Left ventricle myocardium inferior (tissue), 1 donor: Measurements from ENCODE around the gene TRIO. TPM values are rescaled to one million over a fixed set of nuclear protein-coding genes. Genes with fewer than 3 reads are reported as not detected.

Experiments used
- DNase-seq: peaks from one replicate; pipeline ENCODE4 v3.0.0-alpha.2; 2020
- H3K27ac ChIP-seq: fragments of 200-600 bp; replicated peaks from 2 replicates; pipeline ENCODE4 v1.8.0; 2021
- H3K27me3 ChIP-seq: fragments of 200-600 bp; 2 replicates; pipeline ENCODE4 v1.8.0; 2021; ENCODE audit warnings: low read depth
- H3K36me3 ChIP-seq: fragments of 200-600 bp; 2 replicates; pipeline ENCODE4 v1.8.0; 2021
- H3K4me1 ChIP-seq: fragments of 200-600 bp; 2 replicates; pipeline ENCODE4 v1.8.0; 2021
- H3K4me3 ChIP-seq: fragments of 200-600 bp; 2 replicates; pipeline ENCODE4 v1.8.0; 2021; ENCODE audit warnings: mild to moderate bottlenecking, moderate library complexity
- H3K9me3 ChIP-seq: fragments of 200-600 bp; replicated peaks from 2 replicates; pipeline ENCODE4 v1.8.0; 2021
- intact Hi-C: fragments of 100-400 bp; cut with micrococcal nuclease; formaldehyde crosslinking; loops from one replicate; pipeline ENCODE4 v1.11.0; 2022
- total RNA-seq: library from RNA; stranded (reverse); fragmentation: NEBNext Ultra II Directional; extraction: Animal tissue kit (Norgen Biotek cat#: 25700); gene quantifications from one replicate; pipeline ENCODE4 v1.2.1, GENCODE V29; 2021
- TF ChIP-seq, protein P1 (sequence below): fragments of 200-600 bp; IDR thresholded peaks from 2 replicates; pipeline ENCODE4 v1.8.0; 2021; ENCODE audit warnings: antibody characterized with exemption, mild to moderate bottlenecking, borderline replicate concordance
- donor health status: DM: no; HTN: yes; CAD: no; lungs with severe emphysema.

TRIO gene
- total RNA-seq, 1 donor from 2014 or later: 52.8 TPM

DNA sequence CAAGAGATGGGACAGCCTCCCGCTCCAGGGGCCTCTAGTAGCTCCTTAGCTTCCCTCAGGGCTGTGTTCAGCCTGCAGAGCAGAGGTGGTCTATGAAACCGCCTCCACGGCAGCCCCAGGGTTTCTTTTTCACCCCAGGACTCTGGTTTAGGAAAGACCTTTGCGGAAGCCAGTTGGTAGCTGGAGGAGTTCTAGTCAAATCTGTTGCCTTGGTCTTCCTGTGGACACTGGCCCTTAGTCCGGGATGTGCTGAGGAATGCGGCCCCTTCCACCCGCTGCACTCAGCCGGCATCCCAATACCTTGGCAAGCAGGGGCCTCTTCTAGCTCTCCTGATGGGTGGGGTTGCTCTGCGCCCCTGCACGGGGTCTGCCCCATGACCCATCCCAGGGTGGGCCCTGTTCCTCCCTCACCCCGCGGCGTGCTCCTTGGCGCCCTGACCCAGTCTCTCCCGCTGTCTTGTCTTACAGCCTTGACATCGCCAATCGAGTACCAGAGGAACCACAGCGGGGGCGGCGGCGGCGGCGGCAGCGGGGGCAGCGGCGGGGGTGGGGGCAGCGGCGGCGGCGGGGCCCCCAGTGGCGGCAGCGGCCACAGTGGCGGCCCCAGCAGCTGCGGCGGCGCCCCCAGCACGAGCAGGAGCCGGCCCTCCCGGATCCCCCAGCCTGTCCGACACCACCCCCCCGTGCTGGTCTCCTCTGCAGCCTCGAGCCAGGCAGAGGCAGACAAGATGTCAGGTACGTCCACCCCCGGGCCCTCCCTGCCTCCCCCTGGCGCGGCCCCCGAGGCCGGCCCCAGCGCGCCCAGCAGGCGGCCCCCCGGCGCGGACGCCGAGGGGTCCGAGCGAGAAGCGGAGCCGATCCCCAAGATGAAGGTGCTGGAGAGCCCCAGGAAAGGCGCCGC is 344.1 kb downstream of the TRIO start:
- Histone ChIP-seq H3K4me1 (peaks cover 28% of the 10 kb centered on the region), H3K9me3 (no peaks in the 10 kb centered on the region), H3K36me3 (peaks cover 98% of the 10 kb centered on the region), H3K27ac (no peak overlapping the region), H3K27me3 (no peaks in the 10 kb centered on the region), H3K4me3 (no peak overlapping the region)
- no peak for DNase-seq
- TF ChIP-seq, protein P1, sequence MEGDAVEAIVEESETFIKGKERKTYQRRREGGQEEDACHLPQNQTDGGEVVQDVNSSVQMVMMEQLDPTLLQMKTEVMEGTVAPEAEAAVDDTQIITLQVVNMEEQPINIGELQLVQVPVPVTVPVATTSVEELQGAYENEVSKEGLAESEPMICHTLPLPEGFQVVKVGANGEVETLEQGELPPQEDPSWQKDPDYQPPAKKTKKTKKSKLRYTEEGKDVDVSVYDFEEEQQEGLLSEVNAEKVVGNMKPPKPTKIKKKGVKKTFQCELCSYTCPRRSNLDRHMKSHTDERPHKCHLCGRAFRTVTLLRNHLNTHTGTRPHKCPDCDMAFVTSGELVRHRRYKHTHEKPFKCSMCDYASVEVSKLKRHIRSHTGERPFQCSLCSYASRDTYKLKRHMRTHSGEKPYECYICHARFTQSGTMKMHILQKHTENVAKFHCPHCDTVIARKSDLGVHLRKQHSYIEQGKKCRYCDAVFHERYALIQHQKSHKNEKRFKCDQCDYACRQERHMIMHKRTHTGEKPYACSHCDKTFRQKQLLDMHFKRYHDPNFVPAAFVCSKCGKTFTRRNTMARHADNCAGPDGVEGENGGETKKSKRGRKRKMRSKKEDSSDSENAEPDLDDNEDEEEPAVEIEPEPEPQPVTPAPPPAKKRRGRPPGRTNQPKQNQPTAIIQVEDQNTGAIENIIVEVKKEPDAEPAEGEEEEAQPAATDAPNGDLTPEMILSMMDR: no peak
- intact Hi-C loops: no loop called here

DNA sequence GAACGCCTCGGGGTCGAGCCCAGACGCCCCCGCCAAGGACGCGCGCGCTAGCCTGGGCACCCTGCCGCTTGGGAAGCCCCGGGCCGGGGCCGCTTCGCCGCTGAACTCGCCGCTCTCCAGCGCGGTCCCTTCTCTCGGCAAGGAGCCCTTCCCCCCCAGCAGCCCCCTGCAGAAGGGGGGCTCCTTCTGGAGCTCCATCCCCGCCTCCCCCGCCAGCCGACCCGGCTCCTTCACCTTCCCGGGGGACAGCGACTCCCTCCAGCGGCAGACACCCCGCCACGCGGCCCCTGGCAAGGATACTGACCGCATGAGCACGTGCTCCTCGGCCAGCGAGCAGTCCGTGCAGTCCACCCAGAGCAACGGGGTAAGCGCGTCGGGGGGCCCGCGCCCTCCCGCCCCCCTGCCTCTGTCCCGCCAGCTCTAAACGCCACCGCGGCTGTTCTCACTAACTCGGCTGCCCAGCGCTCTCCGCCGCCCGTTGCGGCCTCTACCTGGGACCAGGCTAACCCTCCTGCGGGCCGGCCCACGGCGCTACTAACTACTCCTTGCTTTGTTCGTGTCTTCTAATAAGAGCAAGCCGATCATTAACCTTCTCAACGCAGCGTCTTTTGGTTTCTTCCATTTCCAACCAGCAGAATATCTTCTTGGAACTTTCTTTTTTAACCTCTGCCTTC is 344.9 kb downstream of the TRIO start:
- H3K4me3 ChIP-seq: no peak overlapping the region
- intact Hi-C loops: no loop called here
- peaks cover 34% of the 10 kb centered on the region for H3K4me1 ChIP-seq
- H3K27me3 ChIP-seq: no peaks in the 10 kb centered on the region
- TF ChIP-seq, protein P1: no peak
- no peaks in the 10 kb centered on the region for H3K9me3 ChIP-seq
- no peak for DNase-seq
- no peak overlapping the region for H3K27ac ChIP-seq
- peaks cover 98% of the 10 kb centered on the region for H3K36me3 ChIP-seq

DNA sequence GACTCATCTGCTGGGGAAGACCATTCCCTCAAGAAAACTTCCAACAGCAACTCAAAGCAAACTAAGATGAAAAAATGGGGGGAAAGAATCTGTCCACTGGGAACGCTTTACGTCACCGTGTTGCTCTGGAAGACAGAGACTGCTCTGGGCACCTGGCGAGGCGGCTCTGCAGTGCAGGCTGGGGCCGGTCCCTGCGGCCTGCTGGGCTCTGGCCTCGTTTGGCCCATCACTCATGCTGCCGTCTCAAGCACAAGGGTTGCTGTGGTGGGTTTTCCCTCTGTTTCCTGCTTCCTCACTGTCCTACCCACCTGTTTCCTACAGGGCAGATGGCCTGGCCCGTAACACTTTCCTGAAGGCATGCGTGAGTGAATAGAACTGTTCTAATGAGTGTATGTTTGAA is 345.6 kb downstream of the TRIO start:
- intact Hi-C loops: no loop called here
- TF ChIP-seq, protein P1: no peak
- peaks cover 98% of the 10 kb centered on the region for H3K36me3 ChIP-seq

DNA sequence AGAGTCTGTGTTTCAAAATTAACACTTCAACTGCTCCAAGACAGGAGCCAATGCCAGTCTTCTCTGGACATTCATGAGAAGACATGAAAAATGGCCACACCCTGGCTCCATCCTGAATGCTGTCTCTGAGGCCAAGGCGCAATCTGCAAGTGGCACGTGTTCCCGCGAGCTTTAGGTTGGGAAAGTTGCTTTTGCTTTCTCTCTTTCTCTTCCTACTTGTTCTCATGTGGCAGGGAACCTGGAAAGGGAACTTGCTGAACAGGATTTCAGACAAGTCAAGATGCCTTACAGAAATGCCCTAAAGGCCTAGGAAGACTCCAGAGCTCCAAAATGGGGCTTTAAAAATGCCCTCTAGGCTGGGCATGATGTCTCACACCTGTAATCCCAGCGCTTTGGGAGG is 346.5 kb downstream of the TRIO start:
- Histone ChIP-seq H3K27me3 (no peaks in the 10 kb centered on the region), H3K9me3 (no peaks in the 10 kb centered on the region), H3K36me3 (peaks cover 98% of the 10 kb centered on the region), H3K27ac (peak overlapping the region; percentile 60), H3K4me3 (no peak overlapping the region), H3K4me1 (peaks cover 34% of the 10 kb centered on the region)
- intact Hi-C loops: no loop called here
- DNase-seq: no peak
- TF ChIP-seq, protein P1: no peak

More for the DNA sequence above, 345.6 kb downstream of the TRIO start:
- H3K27me3 ChIP-seq: no peaks in the 10 kb centered on the region
- no peaks in the 10 kb centered on the region for H3K9me3 ChIP-seq
- H3K4me1 ChIP-seq: peaks cover 34% of the 10 kb centered on the region
- DNase-seq: no peak
- no peak overlapping the region for H3K4me3 ChIP-seq
- no peak overlapping the region for H3K27ac ChIP-seq

DNA sequence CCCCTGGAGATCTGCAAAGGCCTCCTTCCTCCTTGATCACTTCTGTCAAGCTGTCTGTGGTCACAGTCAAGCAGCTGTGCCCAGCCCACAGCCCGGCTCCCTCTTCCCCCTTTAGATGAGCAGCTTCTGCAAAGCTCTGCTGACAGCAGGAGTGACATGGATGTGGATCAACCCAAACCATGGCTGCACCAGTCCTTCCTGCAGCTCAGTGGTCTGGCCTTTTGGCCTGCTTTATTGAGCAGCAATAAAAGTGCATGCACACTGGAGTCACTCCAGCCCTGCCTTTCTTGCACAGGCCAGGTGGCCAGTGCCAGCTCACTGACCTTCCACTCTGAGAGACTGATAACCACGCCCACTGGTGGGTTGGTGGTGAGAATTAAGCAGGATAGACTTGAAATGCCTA is 347.2 kb downstream of the TRIO start:
- Histone ChIP-seq H3K36me3 (peaks cover 98% of the 10 kb centered on the region), H3K4me3 (no peak overlapping the region), H3K9me3 (no peaks in the 10 kb centered on the region), H3K4me1 (peaks cover 34% of the 10 kb centered on the region), H3K27me3 (no peaks in the 10 kb centered on the region), H3K27ac (peak overlapping the region; percentile 60)
- TF ChIP-seq, protein P1: no peak
- intact Hi-C loops: no loop called here
- no peak for DNase-seq
